Spleen (tissue), 11 donors: Measurements from ENCODE around the gene TMEM256. TPM values are rescaled to one million over a fixed set of nuclear protein-coding genes. Genes with fewer than 3 reads are reported as not detected.

Source experiments
- DNase-seq: peaks from one replicate; pipeline ENCODE4 v3.0.0-alpha.2; 2020
- H3K27ac ChIP-seq, 8 donors: fragments of 200-600 bp; sonication (generic) in 7 of 8; 1 replicate in 4 of 8; 2 replicates in 4 of 8; pipeline versions ENCODE4 v1.5.0 to v1.8.0; 2016 to 2021; ENCODE audit warnings: inconsistent platforms in 4 of 8, mild to moderate bottlenecking in 4 of 8, moderate library complexity in 1 of 8
- H3K27me3 ChIP-seq, 7 donors: fragments of 200-600 bp; sonication (generic) in 6 of 7; replicated peaks in 1 of 7; 1 replicate in 4 of 7; 2 replicates in 3 of 7; pipeline versions ENCODE4 v1.5.0 to v1.8.0; 2016 to 2021; ENCODE audit warnings: inconsistent platforms in 3 of 7, mild to moderate bottlenecking in 1 of 7
- H3K36me3 ChIP-seq, 6 donors: fragments of 200-600 bp; sonication (generic) in 5 of 6; 1 replicate in 4 of 6; 2 replicates in 2 of 6; pipeline versions ENCODE4 v1.5.0 to v1.8.0; 2016 to 2021; ENCODE audit warnings: inconsistent platforms in 2 of 6
- H3K4me1 ChIP-seq, 6 donors: fragments of 200-600 bp; sonication (generic) in 5 of 6; 1 replicate in 3 of 6; 2 replicates in 3 of 6; pipeline versions ENCODE4 v1.5.0 to v1.8.0; 2016 to 2021; ENCODE audit warnings: inconsistent platforms in 3 of 6
- H3K4me3 ChIP-seq, 8 donors: fragments of 200-600 bp; sonication (generic) in 7 of 8; 1 replicate in 4 of 8; 2 replicates in 4 of 8; pipeline versions ENCODE4 v1.5.0 to v1.8.0; 2016 to 2021; ENCODE audit warnings: inconsistent platforms in 4 of 8, mild to moderate bottlenecking in 4 of 8, moderate library complexity in 2 of 8
- H3K9me3 ChIP-seq, 8 donors: fragments of 200-600 bp; sonication (generic) in 7 of 8; 1 replicate in 4 of 8; 2 replicates in 4 of 8; pipeline versions ENCODE4 v1.5.0 to v1.8.0; 2016 to 2021; ENCODE audit warnings: inconsistent platforms in 4 of 8
- POLR2A ChIP-seq, 3 donors: fragments of 450-650 bp; IDR thresholded peaks; one replicate each; pipeline ENCODE4 v1.5.1; 2017; ENCODE audit warnings: antibody characterized with exemption in 3 of 3, mild to moderate bottlenecking in 1 of 3
- POLR2AphosphoS5 ChIP-seq, 3 donors: sonication (generic); formaldehyde crosslinking; IDR thresholded peaks; one replicate each; pipeline ENCODE4 v1.5.1; 2017; ENCODE audit warnings: antibody characterized with exemption in 3 of 3
- WGBS, 5 donors: extraction: QIAGEN DNeasy Blood & Tissue Kit in 3 of 5; methylation state at CpG; one replicate each; pipeline versions ENCODE4 v1.1.5 to v1.1.7; 2013 to 2018; 5-methylcytosine and 5-hydroxymethylcytosine counted together
- intact Hi-C: fragments of 100-400 bp; cut with DNase I; formaldehyde crosslinking; loops from one replicate; pipeline ENCODE4 v1.15.0; 2023; ENCODE audit warnings: low total_unique reads
- polyA plus RNA-seq, 3 donors: library from polyadenylated mRNA; stranded (reverse); fragments of 200-250 nt; gene quantifications; one replicate each; pipeline ENCODE4 v1.2.1, GENCODE V29; 2013
- total RNA-seq, 7 donors: library from RNA; depleted of rRNA in 3 of 7; stranded (reverse); fragments of >200 nt in 3 of 7; fragmentation: NEBNext Ultra II Directional in 4 of 7; extraction: Animal tissue kit (Norgen Biotek cat#: 25700) in 4 of 7; gene quantifications; one replicate each; pipeline versions ENCODE4 v1.1.0 to v1.2.1, GENCODE V29; 2016 to 2021
- TF ChIP-seq, protein P1 (sequence below), 11 experiments: fragments of 200-600 bp in 7 of 11; fragments of 450-650 bp in 4 of 11; sonication (generic) in 4 of 11; IDR thresholded peaks in 8 of 11; conservative IDR thresholded peaks in 3 of 11; 1 replicate in 7 of 11; 2 replicates in 4 of 11; pipeline versions ENCODE4 v1.4.0 to v1.8.0; 2016 to 2021; ENCODE audit warnings: antibody characterized with exemption in 11 of 11, inconsistent platforms in 4 of 11, mild to moderate bottlenecking in 1 of 11
- donor health status: healthy with polysubstance abuse.
- donor health status: DM: no; HTN: no; CAD: no; lungs with moderate emphysema.
- donor health status: DM: no; HTN: no; CAD: no.
- donor health status: Bipolar disorder and iron deficiency.
- donor health status: healthy.
- donor health status: DM: no; HTN: no; CAD: no.
- donor health status: DM: yes; HTN: yes; CAD: no.

TMEM256 gene
- total and polyA plus RNA-seq, 10 donors = 39.1 to 193 (median 54.3) TPM

GRCh38 chr17:7426896-7427489, 23.1 kb upstream of the TMEM256 start:
- TF ChIP-seq, protein P1, sequence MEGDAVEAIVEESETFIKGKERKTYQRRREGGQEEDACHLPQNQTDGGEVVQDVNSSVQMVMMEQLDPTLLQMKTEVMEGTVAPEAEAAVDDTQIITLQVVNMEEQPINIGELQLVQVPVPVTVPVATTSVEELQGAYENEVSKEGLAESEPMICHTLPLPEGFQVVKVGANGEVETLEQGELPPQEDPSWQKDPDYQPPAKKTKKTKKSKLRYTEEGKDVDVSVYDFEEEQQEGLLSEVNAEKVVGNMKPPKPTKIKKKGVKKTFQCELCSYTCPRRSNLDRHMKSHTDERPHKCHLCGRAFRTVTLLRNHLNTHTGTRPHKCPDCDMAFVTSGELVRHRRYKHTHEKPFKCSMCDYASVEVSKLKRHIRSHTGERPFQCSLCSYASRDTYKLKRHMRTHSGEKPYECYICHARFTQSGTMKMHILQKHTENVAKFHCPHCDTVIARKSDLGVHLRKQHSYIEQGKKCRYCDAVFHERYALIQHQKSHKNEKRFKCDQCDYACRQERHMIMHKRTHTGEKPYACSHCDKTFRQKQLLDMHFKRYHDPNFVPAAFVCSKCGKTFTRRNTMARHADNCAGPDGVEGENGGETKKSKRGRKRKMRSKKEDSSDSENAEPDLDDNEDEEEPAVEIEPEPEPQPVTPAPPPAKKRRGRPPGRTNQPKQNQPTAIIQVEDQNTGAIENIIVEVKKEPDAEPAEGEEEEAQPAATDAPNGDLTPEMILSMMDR (IDR thresholded peaks at IDR 0.05 in 8 of 11, conservative IDR thresholded peaks at IDR 0.05 in 3 of 11) = no peak
- Histone ChIP-seq H3K4me3 (no peak overlapping the region), H3K27me3 (no peaks in the 10 kb centered on the region), H3K9me3 (no peaks in the 10 kb centered on the region), H3K36me3 (no peaks in the 10 kb centered on the region), H3K27ac (no peak overlapping the region), H3K4me1 (no peaks in the 10 kb centered on the region)
- intact Hi-C loops = no loop called here
- DNase-seq = no peak
- 90 to 95% (median 93%) methylated on average over 25 to 29 of the region's 29 CpGs for WGBS, 5 donors

DNA sequence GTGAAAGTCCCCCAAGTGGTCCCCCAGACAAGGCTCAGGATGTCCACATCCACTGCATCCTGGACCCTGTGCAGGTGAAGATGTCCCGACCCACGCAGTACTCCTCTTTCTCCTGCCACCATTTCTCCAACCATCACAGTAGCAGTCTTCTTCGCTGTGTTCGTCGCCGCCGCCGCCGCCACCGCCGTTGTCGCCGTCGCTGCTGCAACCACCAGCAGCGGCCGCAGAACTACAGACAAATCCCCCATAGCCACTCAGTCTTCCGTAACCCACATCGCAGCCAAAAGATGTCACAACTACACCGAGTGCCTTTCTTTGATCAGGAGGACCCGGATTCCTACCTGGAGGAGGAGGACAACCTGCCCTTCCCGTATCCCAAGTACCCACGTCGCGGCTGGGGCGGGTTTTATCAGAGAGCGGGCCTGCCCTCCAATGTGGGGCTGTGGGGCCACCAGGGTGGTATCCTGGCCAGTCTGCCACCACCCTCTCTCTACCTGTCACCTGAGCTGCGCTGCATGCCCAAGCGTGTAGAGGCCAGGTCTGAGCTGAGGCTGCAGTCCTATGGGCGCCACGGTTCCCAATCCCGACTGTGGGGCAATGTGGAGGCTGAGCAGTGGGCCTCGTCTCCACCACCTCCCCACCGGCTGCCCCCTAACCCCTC, 22.4 kb upstream of the TMEM256 start:
- Histone ChIP-seq H3K4me1 (no peaks in the 10 kb centered on the region), H3K27ac (no peak overlapping the region), H3K36me3 (no peaks in the 10 kb centered on the region), H3K4me3 (no peak overlapping the region), H3K27me3 (no peaks in the 10 kb centered on the region), H3K9me3 (no peaks in the 10 kb centered on the region)
- DNase-seq = no peak
- 94 to 97% (median 95%) methylated on average over 32 to 33 of the region's 33 CpGs for WGBS, 5 donors
- TF ChIP-seq, protein P1 (IDR thresholded peaks at IDR 0.05 in 8 of 11, conservative IDR thresholded peaks at IDR 0.05 in 3 of 11) = no peak
- TF ChIP-seq POLR2AphosphoS5 (IDR thresholded peaks at IDR 0.05) (no peak), POLR2A (IDR thresholded peaks at IDR 0.05) (no peak)
- intact Hi-C loops = no loop called here

GRCh38 chr17:7425756-7426155, 21.9 kb upstream of the TMEM256 start:
- Histone ChIP-seq H3K4me1 (no peaks in the 10 kb centered on the region), H3K27ac (no peak overlapping the region), H3K9me3 (no peaks in the 10 kb centered on the region), H3K27me3 (no peaks in the 10 kb centered on the region), H3K36me3 (no peaks in the 10 kb centered on the region), H3K4me3 (no peak overlapping the region)
- 81 to 96% (median 87%) methylated on average over 4 to 8 of the region's 8 CpGs for WGBS, 5 donors
- intact Hi-C loops = no loop called here
- TF ChIP-seq, protein P1 (IDR thresholded peaks at IDR 0.05 in 8 of 11, conservative IDR thresholded peaks at IDR 0.05 in 3 of 11) = no peak
- TF ChIP-seq POLR2AphosphoS5 (IDR thresholded peaks at IDR 0.05) (no peak), POLR2A (IDR thresholded peaks at IDR 0.05) (no peak)
- DNase-seq = no peak

DNA sequence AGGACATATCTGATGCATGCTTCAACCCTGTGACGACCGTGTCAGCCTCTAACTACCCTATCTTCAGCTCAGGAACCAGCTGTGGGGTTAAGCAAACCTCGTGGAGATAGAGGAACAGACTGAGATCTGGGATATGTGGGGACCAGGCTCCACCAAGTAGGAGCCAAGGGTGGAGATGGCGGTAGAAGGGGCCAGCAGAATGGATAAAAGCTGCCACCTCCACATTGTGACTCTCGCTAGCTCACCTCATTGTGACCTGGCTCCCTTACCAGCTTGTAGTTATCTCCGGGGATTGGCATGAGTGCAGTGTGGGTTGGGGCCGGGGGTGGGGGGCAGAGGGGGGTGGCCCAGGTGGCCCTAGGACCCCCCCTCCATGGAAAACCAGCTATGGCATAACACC, 21.4 kb upstream of the TMEM256 start, which contains the start of gene SPEM2:
SPEM2 (plus strand) TSS at position 301 of the 400 bp plus-strand sequence; CDS start at position 374, 73 bp downstream.
- DNase-seq = no peak
- intact Hi-C loops = no loop called here
- WGBS, 5 donors = 72 to 84% (median 82%) methylated on average over 7 of the region's 7 CpGs
- H3K4me3 ChIP-seq = no peak within 1 kb of the TSS
- no peaks in the 10 kb centered on the region for H3K27me3 ChIP-seq
- no peak within 1 kb of the TSS for H3K27ac ChIP-seq
- H3K9me3 ChIP-seq = no peaks in the 10 kb centered on the region
- no peaks in the 10 kb centered on the region for H3K36me3 ChIP-seq
- TF ChIP-seq POLR2A (IDR thresholded peaks at IDR 0.05) (no peak), POLR2AphosphoS5 (IDR thresholded peaks at IDR 0.05) (no peak)
- TF ChIP-seq, protein P1 (IDR thresholded peaks at IDR 0.05 in 8 of 11, conservative IDR thresholded peaks at IDR 0.05 in 3 of 11) = no peak
- no peaks in the 10 kb centered on the region for H3K4me1 ChIP-seq
